Activated T-helper 1 cell treated with Interleukin-2 at 50 U/mL for 16 hours (primary cell): ENCODE data around the gene ADGRE2.
A peak's percentile ranks its signal among the peaks of the same experiment; 100 is the strongest.

Experiments
- DNase-seq: peaks from one replicate; pipeline ENCODE4 v3.0.0-alpha.2; 2020; ENCODE audit warnings: low read depth

Gene ADGRE2

DNA sequence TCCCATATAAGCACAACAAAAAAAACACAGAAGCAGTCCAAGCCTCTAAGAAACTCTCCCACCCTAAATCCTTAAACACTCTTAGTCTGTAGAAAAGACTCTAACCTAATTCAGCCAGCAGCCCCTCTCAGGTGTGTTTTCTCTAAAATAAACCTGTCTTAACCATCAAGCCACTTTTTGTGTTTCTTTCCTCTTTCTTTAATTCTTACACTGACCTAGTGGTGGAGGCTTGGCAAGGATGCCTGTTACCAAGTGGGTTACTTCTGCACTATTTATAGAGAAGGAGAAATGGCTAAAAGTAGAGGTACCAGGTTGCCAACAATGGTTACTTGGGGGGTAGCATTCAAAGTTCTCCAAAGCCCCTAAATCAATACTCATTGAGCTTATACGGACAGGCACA lies 44.8 kb downstream of the ADGRE2 start:
- DNase-seq: no peak

DNA sequence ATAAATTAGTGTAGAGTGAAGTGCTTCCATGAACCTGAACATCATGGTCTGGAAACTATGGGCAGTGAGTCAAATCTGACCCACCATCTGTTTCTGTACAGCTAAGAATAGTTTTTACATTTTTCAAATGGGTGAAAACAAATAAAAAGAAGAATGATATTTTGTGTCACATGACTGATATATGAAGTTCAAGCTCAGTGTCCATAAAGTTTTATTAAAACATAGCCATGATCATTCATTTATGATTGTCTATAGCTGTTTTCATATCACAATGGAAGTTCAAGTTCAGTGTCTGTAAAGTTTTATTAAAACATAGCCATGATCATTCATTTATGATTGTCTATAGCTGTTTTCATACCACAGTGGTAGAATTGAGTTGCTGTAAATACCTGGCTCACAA lies 45.9 kb downstream of the ADGRE2 start:
- DNase-seq: no peak

DNA sequence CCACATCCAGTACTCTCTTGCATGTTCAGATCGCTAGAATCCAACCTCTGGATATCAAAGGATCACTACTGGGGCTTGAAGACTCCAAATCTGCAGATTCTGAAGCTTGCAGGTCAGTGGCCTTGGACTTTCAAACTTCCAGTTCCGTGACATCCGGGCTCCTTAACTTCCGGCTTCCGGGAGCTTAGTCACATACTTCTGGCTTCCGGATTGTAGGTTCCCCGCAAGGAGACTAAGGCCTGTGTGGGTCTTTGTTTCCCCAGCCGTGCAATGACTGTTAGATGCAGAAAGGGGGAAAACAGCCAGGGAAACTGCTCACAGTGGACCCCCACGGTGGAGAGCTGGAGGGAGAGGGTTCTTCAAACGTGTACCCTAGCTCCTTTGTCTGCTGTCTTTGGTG lies 47.2 kb downstream of the ADGRE2 start:
- no peak for DNase-seq

DNA sequence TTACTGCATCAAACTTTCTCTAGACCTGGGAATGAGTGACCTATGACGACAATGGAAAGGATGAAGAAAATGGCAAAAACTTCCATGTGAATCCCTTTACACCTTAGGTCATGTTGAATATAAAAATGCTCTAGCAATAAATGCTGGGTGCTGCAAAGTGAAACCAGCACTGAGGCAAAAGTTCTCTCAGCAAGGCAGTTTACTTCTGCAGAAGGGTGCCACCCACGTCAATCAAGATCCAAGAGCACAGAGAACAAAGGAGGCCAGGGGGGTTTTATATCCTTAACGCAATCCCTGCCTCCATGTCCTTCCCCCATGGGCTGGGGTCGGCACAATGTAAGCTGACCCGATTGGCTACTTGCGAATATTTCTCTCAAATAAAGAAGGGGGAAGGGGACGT lies 49.8 kb downstream of the ADGRE2 start:
- DNase-seq: no peak

DNA sequence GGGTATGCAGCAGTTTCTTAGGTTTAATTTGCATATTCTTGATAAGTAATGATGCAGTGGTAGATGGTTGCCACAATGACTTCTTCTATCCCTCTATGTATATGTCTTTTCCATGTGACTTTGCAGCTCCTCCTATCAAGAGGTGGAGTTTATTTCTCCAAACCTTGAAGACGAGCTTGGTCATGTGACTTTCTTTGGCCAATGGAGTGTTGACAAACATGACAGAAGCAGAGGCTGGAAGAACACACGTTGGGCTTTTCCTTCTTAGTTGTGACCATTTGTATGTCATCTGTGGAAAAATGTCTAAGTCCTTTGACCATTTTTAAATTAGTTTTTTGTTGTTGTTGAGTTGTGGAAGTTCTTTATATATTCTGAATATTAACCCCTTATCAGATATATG lies 56.2 kb downstream of the ADGRE2 start:
- no peak for DNase-seq

DNA sequence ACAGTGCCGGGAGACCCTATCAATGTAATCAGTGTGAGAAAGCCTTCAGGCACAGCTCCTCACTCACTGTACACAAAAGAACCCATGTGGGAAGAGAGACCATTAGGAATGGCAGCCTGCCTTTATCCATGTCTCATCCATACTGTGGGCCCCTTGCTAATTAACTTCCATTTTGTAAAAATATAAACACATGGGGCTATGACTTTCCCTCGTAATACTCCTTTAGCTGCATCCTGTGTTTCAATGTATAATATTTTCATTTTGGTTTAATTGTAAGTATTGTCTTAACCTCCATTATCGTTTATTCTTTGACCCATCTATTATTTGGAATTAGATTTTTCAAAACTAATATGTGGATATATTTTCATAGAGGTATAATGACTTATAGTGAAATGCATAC lies 59.2 kb downstream of the ADGRE2 start:
- DNase-seq: no peak

DNA sequence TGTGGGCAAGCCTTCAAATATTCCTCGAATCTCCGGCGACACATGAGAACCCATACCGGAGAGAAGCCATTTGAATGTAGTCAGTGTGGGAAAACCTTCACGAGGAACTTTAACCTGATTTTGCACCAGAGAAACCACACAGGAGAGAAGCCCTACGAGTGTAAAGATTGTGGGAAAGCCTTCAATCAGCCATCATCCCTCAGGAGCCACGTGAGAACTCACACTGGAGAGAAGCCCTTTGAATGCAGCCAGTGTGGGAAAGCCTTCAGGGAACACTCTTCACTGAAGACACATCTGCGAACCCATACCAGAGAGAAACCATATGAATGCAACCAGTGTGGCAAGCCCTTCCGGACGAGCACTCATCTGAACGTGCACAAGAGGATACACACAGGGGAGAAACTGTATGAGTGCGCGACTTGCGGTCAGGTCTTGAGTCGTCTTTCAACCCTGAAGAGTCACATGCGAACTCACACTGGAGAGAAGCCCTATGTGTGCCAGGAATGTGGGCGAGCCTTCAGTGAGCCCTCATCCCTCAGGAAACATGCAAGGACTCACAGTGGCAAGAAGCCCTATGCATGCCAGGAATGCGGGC lies 59.7 kb downstream of the ADGRE2 start:
- DNase-seq: no peak

DNA sequence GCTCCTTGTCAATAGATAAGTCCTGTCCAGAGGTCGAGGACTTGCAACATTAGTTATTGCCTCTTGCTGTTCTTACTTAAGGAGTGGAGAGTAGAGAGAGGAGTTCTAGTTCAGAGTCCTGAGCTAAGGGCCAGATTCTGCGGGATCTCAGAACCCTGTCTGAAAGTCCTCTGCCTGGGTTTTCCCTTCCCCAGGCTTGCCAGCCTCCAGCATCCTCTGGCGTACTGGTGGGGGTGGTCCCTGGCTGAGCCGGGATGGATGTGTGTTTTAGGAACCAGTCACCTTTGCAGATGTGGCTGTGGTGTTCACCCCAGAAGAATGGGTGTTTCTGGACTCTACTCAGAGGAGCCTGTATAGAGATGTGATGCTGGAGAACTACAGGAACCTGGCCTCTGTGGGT lies 62.5 kb downstream of the ADGRE2 start:
- DNase-seq: no peak

DNA sequence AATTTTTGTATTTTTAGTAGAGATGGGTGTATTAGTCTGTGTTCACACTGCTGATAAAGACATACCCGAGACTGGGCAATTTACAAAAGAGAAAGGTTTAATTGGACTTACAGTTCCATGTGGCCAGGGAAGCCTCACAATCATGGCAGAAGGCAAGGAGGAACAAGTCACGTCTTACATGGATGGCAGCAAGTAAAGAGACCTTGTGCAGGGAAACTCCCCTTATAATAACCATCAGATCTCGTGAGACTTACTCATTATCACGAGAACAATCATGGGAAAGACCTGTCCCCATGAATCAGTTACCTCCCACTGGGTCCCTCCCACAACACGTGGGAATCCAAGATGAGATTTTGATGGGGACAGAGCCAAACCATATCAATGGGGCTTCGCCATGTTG lies 73.9 kb downstream of the ADGRE2 start:
- DNase-seq: no peak

DNA sequence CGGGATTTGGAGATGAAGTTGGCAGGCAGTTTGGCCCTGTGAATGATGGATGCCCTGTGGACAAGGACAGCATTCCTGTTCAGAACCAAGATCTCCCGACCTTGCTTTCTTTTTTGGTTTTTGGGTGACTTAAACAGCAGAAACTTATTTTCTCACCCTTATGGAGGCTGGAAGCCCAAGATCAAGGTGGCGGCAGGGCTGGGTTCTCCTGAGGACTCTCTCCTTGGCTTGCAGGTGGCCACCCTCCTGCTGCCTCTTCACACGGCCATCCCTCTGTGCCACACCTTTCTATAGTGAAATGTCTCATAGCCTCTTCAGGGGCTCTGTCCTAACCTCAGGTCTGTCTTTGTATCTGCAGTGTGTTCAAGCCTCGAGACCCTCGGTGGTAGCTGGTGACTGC lies 74.5 kb downstream of the ADGRE2 start:
- DNase-seq: no peak

DNA sequence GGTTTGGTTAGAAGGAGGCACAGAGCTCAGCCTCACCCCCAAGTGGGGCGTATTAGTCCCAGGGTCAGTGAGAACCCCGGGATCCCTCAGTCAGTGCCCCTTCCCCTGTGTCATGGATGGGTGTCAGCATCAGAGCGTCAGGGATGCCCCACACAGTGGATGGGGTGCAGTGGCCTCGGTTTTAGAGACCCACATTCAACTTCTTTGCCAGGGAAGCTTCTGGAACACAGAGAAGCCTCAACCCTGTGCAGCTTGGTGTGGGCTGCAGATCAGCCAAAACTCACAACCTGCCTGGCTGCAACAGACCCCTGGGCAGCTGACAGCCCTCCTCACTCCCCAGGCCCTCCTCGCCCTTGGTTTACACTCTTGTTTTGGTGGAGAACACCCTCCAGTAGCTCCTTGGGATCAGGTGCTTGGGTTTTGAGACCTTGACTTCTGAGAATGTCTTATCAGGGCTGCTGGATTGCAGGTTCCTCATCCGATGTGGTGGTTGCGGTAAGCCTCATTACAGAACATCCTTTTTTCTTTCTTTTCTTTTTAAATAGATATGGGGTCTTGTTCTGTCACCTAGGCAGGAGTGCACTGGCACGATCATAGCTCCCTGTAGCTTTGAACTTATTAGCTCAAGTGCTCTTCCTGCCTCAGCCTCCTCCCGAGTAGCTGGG lies 77.5 kb downstream of the ADGRE2 start:
- DNase-seq: no peak

DNA sequence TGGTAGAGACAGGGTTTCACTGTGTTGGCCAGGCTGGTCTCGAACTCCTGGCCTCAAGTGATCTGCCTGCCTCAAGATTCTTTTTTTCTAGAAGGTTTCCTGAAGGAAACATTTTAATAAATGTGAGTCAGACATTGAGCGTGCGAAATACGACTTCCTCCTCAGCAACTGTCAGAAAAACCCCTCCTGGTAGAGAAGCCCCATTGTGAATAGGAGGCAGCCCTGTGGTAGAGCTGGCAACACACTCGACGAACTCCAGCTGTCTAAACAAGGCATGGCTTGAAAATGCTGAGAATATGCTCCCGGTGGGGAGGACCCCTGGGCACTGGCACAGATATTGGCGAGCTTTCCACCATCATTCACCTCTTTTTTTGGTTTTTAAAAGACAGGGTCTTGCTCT lies 78.7 kb downstream of the ADGRE2 start:
- no peak for DNase-seq

DNA sequence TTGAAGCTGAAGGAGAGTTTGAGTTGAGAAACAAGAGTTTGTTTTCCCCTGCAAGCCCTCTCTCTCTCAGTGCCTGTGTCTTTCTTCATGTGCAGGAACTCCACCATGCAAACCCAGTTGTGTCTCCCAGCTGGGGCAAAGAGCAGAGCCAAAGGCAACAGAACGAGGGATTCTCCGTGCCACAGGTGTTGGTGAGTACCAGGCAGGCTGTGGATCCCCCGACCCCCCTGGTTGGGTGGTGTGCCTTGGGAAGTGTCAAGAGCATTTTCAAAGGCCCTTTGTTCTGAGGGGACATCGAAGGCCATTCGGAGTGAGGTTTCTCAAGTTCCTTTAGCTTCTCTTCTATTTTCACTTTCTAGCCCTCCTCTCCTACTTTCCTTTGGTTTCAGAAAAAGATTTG lies 82.9 kb downstream of the ADGRE2 start:
- no peak for DNase-seq

DNA sequence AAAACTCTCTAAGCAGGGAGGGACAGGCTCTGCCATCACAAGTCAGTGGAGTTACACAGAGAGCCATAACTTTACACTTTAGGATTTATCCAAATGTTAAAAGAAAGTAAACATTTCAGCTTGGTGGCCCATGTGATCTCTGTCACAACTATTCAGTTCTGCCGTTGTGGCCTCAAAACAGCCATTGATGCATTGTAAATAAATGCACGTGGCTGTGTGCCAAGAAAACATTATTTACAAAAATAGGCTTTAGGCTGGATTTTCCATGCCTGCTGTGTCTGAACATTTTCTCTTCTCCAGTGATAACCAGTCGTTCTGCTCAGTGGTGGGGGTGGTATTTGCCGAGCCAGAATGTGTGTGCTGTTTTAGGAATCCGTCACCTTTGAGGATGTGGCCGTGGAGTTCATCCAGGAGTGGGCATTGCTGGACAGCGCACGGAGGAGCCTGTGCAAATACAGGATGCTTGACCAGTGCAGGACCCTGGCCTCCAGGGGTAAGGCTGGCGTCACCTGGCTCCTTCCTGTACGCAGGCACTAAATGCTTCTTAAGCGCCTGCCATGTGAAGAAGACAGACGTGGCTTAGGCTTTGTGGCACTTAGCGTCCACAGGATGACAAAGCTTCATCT lies 83.6 kb downstream of the ADGRE2 start:
- DNase-seq: no peak

DNA sequence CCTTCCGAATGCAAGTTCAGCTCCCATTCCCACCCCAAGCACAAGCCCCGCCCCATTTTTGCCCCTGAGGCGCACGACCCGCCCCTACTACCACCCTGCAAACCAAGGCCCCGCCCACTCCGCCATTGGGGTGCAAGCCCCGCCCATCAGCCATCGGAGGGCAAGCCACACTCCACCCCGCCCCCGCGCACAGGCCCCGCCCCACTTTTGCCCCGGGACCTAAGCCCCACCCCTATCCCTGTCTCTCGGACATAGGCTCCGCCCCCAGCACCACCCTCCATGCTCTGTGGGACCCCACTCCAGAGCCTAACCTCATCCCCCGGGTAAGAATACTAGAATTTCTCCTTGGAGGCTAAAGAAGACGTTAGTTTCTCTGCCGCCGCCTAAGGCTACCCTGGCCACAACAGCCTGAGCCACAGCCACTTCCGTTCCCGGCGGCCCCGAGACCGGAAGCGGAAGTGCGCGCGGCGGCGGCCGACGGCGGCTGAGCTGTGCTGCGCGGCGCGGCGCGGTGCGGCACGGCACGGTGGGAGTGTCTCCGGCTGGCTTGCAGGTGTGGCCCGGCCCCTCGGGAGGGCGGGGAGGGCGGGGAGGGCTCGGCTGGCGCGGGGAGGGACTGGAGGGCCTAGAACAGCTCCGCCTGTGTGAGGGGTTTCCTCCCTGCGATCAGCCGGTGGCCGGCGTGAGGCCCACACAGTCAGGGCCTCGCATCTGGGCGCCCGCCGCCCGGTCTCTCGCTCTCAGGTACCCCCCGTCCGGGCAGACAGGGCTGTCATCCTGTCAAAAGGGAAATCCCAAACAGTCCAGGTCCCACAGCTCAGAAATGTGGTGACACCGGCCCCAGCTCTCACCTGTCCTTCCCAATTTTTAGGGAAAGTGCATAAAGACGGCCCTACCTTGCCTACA lies 88.5 kb downstream of the ADGRE2 start, which contains the start of gene ZNF333:
TSS of gene ZNF333 (plus strand) at position 451 of the 906 bp plus-strand sequence. CDS start 3,444 bp downstream, outside the sequence.
- DNase-seq: peak; percentile 91

DNA sequence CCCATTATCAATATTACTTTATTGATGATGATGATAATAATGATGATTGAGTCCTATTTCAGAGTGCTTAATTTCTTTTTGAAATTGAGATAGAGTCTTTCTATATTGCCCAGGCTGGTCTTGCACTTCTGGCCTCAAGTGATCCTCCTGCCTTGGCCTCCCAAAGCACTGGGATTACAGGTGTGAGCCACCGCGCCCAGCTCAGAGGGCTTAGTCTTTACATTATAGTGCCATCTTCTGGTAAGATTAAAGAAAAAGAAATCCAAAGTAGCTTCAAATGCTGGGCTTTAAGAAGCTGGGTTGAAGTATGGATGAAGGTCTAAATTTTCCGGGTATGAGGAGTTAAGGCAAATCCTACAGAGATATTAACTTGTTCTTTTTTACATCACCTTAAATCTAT lies 91.9 kb downstream of the ADGRE2 start:
- no peak for DNase-seq

DNA sequence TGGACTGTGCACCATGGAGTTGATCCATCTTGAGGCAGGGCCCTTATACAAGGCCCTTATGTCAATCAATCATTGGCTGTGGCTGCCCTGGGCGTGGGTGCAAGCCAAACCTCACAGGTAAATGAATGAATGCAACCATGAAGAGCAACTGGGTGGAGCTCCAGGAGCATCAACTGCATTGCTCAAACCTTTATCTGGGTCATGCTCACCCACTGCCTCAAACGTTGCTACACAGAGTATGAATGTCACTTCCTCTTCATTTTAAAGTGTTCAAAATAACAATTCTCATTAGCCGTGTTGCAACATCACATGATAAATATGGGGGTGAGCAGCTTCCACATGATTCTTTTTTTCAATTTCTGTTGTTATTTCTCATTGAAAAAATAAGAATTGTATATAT lies 94.9 kb downstream of the ADGRE2 start:
- no peak for DNase-seq
